ENCODE results near the gene CCDC107. TPM values are rescaled to one million over a fixed set of nuclear protein-coding genes. Genes with fewer than 3 reads are reported as not detected.

Gene CCDC107
- total RNA-seq, 2 experiments from 2014 or later: 30.7 to 30.9 TPM

GRCh38 chr9:35665471-35665818 lies 7.4 kb downstream of the CCDC107 start:
- ChIA-PET CTCF (interaction anchor here (0.6 to 7.2 kb wide), 14 partner anchors 8 to 1769 kb away, joined by 3 to 74 read pairs (median 5); partner anchors contain the start of genes CA9, CREB3, SIT1 and TLN1), POLR2A (interaction anchor here (0.6 kb wide), 1 partner anchor 62 kb away, joined by 3 read pairs; no protein-coding TSS in a partner anchor)
- Mint-ChIP-seq H3K27me3 (no peaks in the 10 kb centered on the region), H3K27ac (peak overlapping the region; percentile 88), H3K9me3 (peaks cover 4% of the 10 kb centered on the region), H3K4me1 (peaks cover 58% of the 10 kb centered on the region), H3K36me3 (ENCODE audit: low read depth) (peaks cover 25% of the 10 kb centered on the region), H3K4me3 (peak overlapping the region; percentile 85)
- DNase-seq: no peak

GRCh38 chr9:35666045-35666444 lies 8.0 kb downstream of the CCDC107 start:
- H3K27ac Mint-ChIP-seq: peak overlapping the region; percentile 68
- no peaks in the 10 kb centered on the region for H3K27me3 Mint-ChIP-seq
- H3K4me1 Mint-ChIP-seq: peaks cover 52% of the 10 kb centered on the region
- H3K9me3 Mint-ChIP-seq: peaks cover 4% of the 10 kb centered on the region
- peak overlapping the region; percentile 85 for H3K4me3 Mint-ChIP-seq
- DNase-seq: no peak
- POLR2A ChIA-PET: interaction anchor here (0.6 kb wide), 1 partner anchor 62 kb away, joined by 3 read pairs; no protein-coding TSS in a partner anchor
- CTCF ChIA-PET: interaction anchor here (0.6 to 7.2 kb wide), 10 partner anchors 7 to 1770 kb away, joined by 3 to 74 read pairs (median 4); partner anchors contain the start of genes CA9, SIT1 and TPM2
- peaks cover 19% of the 10 kb centered on the region for H3K36me3 Mint-ChIP-seq (ENCODE audit: low read depth)

GRCh38 chr9:35666549-35666948 lies 8.5 kb downstream of the CCDC107 start:
- no peaks in the 10 kb centered on the region for H3K27me3 Mint-ChIP-seq
- H3K36me3 Mint-ChIP-seq (ENCODE audit: low read depth): peaks cover 17% of the 10 kb centered on the region
- ChIA-PET POLR2A (no interaction called here), CTCF (interaction anchor here (2.9 to 7.2 kb wide), 2 partner anchors 9 to 18 kb away, joined by 12 to 74 read pairs; partner anchors contain the start of gene SIT1)
- peaks cover 4% of the 10 kb centered on the region for H3K9me3 Mint-ChIP-seq
- H3K4me1 Mint-ChIP-seq: peaks cover 48% of the 10 kb centered on the region
- peak overlapping the region; percentile 85 for H3K4me3 Mint-ChIP-seq
- no peak overlapping the region for H3K27ac Mint-ChIP-seq
- no peak for DNase-seq

- H3K4me3 Mint-ChIP-seq: no peak overlapping the region
- H3K36me3 Mint-ChIP-seq (ENCODE audit: low read depth): peaks cover 3% of the 10 kb centered on the region
- H3K4me1 Mint-ChIP-seq: peaks cover 34% of the 10 kb centered on the region
Measured at GRCh38 chr9:35667939-35668338, 9.8 kb downstream of the CCDC107 start.

GRCh38 chr9:35669331-35670145 lies 11.4 kb downstream of the CCDC107 start:
- H3K4me1 Mint-ChIP-seq: peaks cover 21% of the 10 kb centered on the region
- no peak overlapping the region for H3K27ac Mint-ChIP-seq
- no peak overlapping the region for H3K4me3 Mint-ChIP-seq
- H3K36me3 Mint-ChIP-seq (ENCODE audit: low read depth): peaks cover 2% of the 10 kb centered on the region
- POLR2A ChIA-PET: interaction anchor here (1.0 kb wide), 1 partner anchor 8 kb away, joined by 4 read pairs; no protein-coding TSS in a partner anchor
- no peak for DNase-seq
- CTCF ChIA-PET: interaction anchor here (0.9 to 3.3 kb wide), 8 partner anchors 10 to 152 kb away, joined by 3 to 13 read pairs (median 4); partner anchors contain the start of genes CCDC107 and RMRP
- peaks cover 4% of the 10 kb centered on the region for H3K9me3 Mint-ChIP-seq
- peaks cover 15% of the 10 kb centered on the region for H3K27me3 Mint-ChIP-seq

More at GRCh38 chr9:35667939-35668338, 9.8 kb downstream of the CCDC107 start:
- DNase-seq: no peak
- CTCF ChIA-PET: interaction anchor here (0.6 to 1.0 kb wide), 2 partner anchors 63 to 1650 kb away, joined by 3 read pairs; no protein-coding TSS in a partner anchor
- H3K27ac Mint-ChIP-seq: no peak overlapping the region
- H3K27me3 Mint-ChIP-seq: peaks cover 4% of the 10 kb centered on the region
- H3K9me3 Mint-ChIP-seq: peaks cover 4% of the 10 kb centered on the region
- POLR2A ChIA-PET: no interaction called here

GRCh38 chr9:35673132-35674024 lies 15.3 kb downstream of the CCDC107 start, which contains the start of gene CA9:
TSS of gene CA9 (plus strand) at chr9:35673928. CDS start at chr9:35673960, 32 bp downstream.
- Mint-ChIP-seq H3K4me1 (peaks cover 14% of the 10 kb centered on the region), H3K27ac (no peak within 1 kb of the TSS), H3K27me3 (peaks cover 28% of the 10 kb centered on the region), H3K4me3 (no peak within 1 kb of the TSS), H3K9me3 (no peaks in the 10 kb centered on the region), H3K36me3 (ENCODE audit: low read depth) (peaks cover 4% of the 10 kb centered on the region)
- ChIA-PET CTCF (interaction anchor here (0.7 to 1.6 kb wide), 4 partner anchors 8 to 54 kb away, joined by 3 to 5 read pairs (median 3); partner anchors contain the start of gene ARHGEF39), POLR2A (no interaction called here)
- DNase-seq: no peak

GRCh38 chr9:35674025-35674361 lies 15.9 kb downstream of the CCDC107 start:
- Mint-ChIP-seq H3K36me3 (ENCODE audit: low read depth) (peaks cover 4% of the 10 kb centered on the region), H3K4me3 (no peak overlapping the region), H3K27me3 (peaks cover 28% of the 10 kb centered on the region), H3K9me3 (no peaks in the 10 kb centered on the region), H3K4me1 (peaks cover 14% of the 10 kb centered on the region), H3K27ac (no peak overlapping the region)
- ChIA-PET POLR2A (no interaction called here), CTCF (interaction anchor here (0.8 to 2.4 kb wide), 3 partner anchors 9 to 23 kb away, joined by 3 to 12 read pairs (median 5); partner anchors contain the start of gene ARHGEF39)
- no peak for DNase-seq

GRCh38 chr9:35675204-35675603 lies 17.1 kb downstream of the CCDC107 start:
- H3K9me3 Mint-ChIP-seq: no peaks in the 10 kb centered on the region
- ChIA-PET POLR2A (no interaction called here), CTCF (interaction anchor here (0.7 to 2.4 kb wide), 6 partner anchors 10 to 207 kb away, joined by 3 to 12 read pairs (median 3); partner anchors contain the start of gene ARHGEF39)
- H3K4me3 Mint-ChIP-seq: no peak overlapping the region
- H3K27me3 Mint-ChIP-seq: peaks cover 28% of the 10 kb centered on the region
- peaks cover 14% of the 10 kb centered on the region for H3K4me1 Mint-ChIP-seq
- peaks cover 4% of the 10 kb centered on the region for H3K36me3 Mint-ChIP-seq (ENCODE audit: low read depth)
- DNase-seq: no peak
- no peak overlapping the region for H3K27ac Mint-ChIP-seq

GRCh38 chr9:35675732-35676392 lies 17.8 kb downstream of the CCDC107 start:
- Mint-ChIP-seq H3K9me3 (no peaks in the 10 kb centered on the region), H3K36me3 (ENCODE audit: low read depth) (peaks cover 4% of the 10 kb centered on the region), H3K27ac (no peak overlapping the region), H3K4me3 (no peak overlapping the region), H3K4me1 (peaks cover 14% of the 10 kb centered on the region), H3K27me3 (peaks cover 28% of the 10 kb centered on the region)
- DNase-seq: no peak
- CTCF ChIA-PET: interaction anchor here (0.7 to 2.6 kb wide), 7 partner anchors 11 to 207 kb away, joined by 3 to 12 read pairs (median 3); partner anchors contain the start of genes ARHGEF39, CREB3 and TLN1
- POLR2A ChIA-PET: no interaction called here

GRCh38 chr9:35679091-35679490 lies 21.0 kb downstream of the CCDC107 start:
- DNase-seq: no peak
- Mint-ChIP-seq H3K36me3 (ENCODE audit: low read depth) (peaks cover 4% of the 10 kb centered on the region), H3K9me3 (no peaks in the 10 kb centered on the region), H3K4me1 (peaks cover 15% of the 10 kb centered on the region), H3K27me3 (peaks cover 18% of the 10 kb centered on the region), H3K27ac (no peak overlapping the region), H3K4me3 (no peak overlapping the region)
- ChIA-PET CTCF (interaction anchor here (1.1 to 2.5 kb wide), 4 partner anchors 9 to 31 kb away, joined by 4 to 8 read pairs (median 7); partner anchors contain the start of genes ARHGEF39, CCDC107 and RMRP), POLR2A (no interaction called here)

- Mint-ChIP-seq H3K36me3 (ENCODE audit: low read depth) (no peaks in the 10 kb centered on the region), H3K27ac (peak overlapping the region; percentile 41), H3K4me3 (no peak overlapping the region), H3K27me3 (peaks cover 11% of the 10 kb centered on the region), H3K4me1 (peaks cover 11% of the 10 kb centered on the region), H3K9me3 (no peaks in the 10 kb centered on the region)
- ChIA-PET CTCF (interaction anchor here (0.7 to 2.5 kb wide), 8 partner anchors 9 to 32 kb away, joined by 3 to 8 read pairs (median 4); partner anchors contain the start of genes ARHGEF39, CCDC107 and RMRP), POLR2A (no interaction called here)
- no peak for DNase-seq
Measured at GRCh38 chr9:35679766-35680330, 21.8 kb downstream of the CCDC107 start.

All from activated CD4-positive, alpha-beta T cell treated with anti-CD3 and anti-CD28 coated beads, Interleukin-2, amount 10 ng/mL, durations not matched to agents 7 days and 5 days (primary cell).